ENCODE data around the gene TBX4.
"Not testable (repeated sequence)": the region's sequence is repeated elsewhere in the genome, so short reads cannot be mapped to it uniquely, and the experiment has no call there.

Gene TBX4

DNA sequence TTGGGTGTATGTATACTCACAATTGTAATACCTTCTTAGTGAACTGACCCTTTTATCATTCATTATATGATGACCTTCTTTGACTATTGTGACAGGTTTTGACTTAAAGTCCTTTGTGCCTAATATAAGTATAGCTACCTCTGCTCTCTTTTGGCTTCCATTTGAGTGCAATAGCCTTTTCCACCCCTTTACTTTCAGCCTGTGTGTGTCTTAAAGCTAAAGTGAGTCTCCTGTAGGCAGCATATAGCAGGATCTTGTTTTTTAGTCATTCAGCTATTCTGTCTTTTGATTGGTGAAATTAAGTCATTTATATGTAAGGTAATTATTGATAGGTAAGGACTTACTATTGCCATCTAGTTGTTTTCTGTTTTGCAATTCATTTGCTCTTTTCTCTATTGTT lies 15.9 kb upstream of the TBX4 start:
- H3K9me3 Mint-ChIP-seq = peaks cover 15% of the 10 kb centered on the region
- H3K4me3 Mint-ChIP-seq = no peak overlapping the region
- H3K27ac Mint-ChIP-seq = no peak overlapping the region
- peaks cover 3% of the 10 kb centered on the region for H3K4me1 Mint-ChIP-seq (ENCODE audit: low read depth)
- peaks cover 62% of the 10 kb centered on the region for H3K27me3 Mint-ChIP-seq
- H3K36me3 Mint-ChIP-seq (ENCODE audit: low read depth) = peaks cover 6% of the 10 kb centered on the region

DNA sequence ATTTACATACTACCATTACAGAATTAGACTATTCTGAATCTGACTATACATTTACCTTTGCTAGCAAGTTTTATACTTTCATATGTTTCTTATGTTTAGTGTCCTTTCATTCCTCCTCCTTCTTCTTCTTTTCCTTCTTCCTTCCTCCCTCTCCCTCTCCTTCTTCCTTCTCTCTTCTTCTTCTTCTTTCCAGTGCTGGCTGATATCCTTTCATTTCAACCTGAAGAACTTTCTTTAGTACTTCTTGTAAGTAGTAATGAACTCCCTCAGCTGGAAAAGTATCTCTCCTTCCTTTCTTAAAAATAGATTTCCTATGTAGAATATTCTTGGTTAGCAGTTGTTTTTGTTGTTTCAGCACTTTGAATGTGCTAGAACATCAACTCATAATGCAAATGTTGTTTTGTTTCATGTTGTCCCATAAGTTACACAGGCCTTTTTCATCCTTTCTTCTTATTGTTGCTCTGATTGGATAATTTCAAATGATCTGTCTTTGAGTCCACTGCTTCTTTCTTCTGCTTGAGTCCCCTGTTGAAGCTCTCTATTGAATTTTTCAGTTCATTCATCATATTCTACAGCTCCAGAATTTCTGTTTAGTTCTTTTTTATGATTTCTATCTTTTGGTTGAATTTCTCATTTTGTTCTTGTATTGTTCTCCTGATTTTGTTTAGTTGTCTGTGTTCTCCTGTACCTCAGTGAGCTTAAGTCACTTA lies 15.1 kb upstream of the TBX4 start:
- Mint-ChIP-seq H3K9me3 (peaks cover 15% of the 10 kb centered on the region), H3K27ac (no peak overlapping the region), H3K27me3 (peaks cover 61% of the 10 kb centered on the region), H3K4me3 (no peak overlapping the region), H3K4me1 (ENCODE audit: low read depth) (peaks cover 3% of the 10 kb centered on the region), H3K36me3 (ENCODE audit: low read depth) (peaks cover 6% of the 10 kb centered on the region)

DNA sequence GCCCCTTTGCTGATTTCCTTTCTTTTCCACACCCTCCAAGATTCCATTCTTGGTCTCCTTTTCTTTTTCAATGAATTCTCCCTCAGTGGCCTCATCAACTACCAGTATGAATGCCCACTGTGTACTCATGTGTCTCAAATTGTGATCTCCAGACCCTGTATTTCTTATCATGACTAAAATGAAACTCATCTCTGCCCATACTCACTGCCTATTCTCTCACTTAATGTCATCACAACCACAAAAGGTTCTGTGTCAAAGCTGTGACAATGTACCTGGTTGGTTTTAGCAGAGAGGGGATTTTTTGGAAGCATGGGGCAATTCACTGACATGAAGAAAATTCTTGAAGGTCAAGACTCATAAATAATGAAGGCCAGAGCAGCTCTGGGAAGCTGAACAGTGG lies 11.5 kb upstream of the TBX4 start:
- Mint-ChIP-seq H3K27ac (no peak overlapping the region), H3K36me3 (ENCODE audit: low read depth) (peaks cover 6% of the 10 kb centered on the region), H3K4me3 (no peak overlapping the region), H3K9me3 (peaks cover 9% of the 10 kb centered on the region), H3K4me1 (ENCODE audit: low read depth) (peaks cover 3% of the 10 kb centered on the region), H3K27me3 (peaks cover 62% of the 10 kb centered on the region)

DNA sequence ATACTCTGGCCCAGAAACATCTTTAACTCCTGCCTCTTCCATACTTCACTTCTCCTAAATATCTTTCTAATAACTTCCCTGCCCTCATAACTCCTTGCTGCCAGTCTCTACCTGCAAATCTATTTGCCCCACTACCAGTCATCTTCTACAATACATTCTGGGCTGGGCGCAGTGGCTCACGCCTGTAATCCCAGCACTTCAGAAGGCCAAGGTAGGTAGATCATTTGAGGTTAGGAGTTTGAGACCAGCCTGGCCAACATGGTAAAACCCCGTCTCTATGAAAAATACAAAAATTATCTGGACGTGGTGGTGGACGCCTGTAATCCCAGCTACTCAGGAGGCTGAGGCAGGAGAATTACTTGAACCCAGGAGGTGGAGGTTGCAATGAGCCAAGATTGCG lies 10.7 kb upstream of the TBX4 start:
- H3K4me1 Mint-ChIP-seq (ENCODE audit: low read depth); H3K36me3 Mint-ChIP-seq (ENCODE audit: low read depth); H3K27ac Mint-ChIP-seq; H3K9me3 Mint-ChIP-seq; H3K4me3 Mint-ChIP-seq: not testable (repeated sequence)
- H3K27me3 Mint-ChIP-seq = peaks cover 66% of the 10 kb centered on the region

DNA sequence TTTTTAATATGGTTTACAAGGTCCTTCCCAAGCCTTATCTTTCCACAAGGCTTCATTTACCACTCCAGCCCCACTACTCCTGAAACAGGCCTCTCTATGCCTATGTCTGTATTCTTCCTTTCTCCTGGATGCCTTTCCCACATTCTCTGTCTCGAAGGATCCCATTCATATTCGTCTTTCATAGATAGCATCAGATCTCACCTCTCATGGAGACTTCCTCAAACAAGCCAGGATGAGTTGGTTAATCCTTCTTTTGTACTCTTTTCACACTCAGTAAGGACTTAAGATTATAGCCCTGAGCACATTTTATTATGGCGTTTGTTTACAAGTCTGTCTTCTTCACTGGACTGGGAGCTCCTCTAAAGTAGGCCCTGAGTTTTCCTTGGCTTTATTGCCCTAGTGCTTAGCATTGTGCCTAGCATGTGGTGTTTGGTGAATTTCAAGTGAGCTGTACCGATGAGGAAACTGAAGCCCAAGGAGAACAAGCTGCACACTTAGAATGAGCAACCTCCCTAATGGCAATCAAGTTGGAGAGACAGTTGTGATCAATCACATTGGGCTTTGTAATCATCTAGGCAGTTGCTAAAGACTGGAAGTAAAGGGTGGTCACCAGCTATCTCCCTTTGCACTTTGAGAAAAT lies 10.0 kb upstream of the TBX4 start:
- peaks cover 4% of the 10 kb centered on the region for H3K9me3 Mint-ChIP-seq
- peaks cover 68% of the 10 kb centered on the region for H3K27me3 Mint-ChIP-seq

DNA sequence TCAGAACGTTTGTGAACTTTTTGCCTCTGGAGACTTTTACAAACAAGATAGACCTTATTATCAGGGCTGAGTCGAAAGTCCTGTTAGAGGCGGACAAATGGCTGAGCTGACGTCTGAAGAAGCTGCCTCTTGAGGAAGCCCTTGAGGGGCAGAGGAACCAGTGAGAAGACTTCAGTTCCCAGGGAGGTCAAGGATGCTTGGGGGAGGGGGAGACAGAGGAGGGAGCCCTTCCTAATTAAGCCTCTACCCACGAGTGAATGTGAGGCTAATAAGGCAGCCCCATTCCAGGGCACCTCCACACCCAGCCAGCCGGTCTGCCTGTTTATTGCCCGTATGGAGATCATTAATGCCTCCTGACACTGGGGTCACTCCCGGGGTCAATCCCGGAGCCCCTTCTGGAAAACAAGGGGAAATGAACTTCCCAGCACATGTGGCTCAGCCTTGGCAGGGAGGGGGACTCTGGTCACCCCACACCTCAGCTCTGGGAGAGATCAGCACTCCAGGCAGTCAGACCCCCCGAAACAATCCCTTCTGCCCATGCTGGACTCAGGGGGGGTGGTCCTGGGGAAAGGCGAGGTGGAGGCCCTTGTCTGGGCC lies 9.2 kb upstream of the TBX4 start:
- Mint-ChIP-seq H3K27me3 (peaks cover 69% of the 10 kb centered on the region), H3K4me1 (ENCODE audit: low read depth) (peaks cover 3% of the 10 kb centered on the region), H3K36me3 (ENCODE audit: low read depth) (no peaks in the 10 kb centered on the region), H3K4me3 (no peak overlapping the region), H3K9me3 (no peaks in the 10 kb centered on the region), H3K27ac (no peak overlapping the region)

More for the DNA sequence above, 10.0 kb upstream of the TBX4 start:
- Mint-ChIP-seq H3K4me1 (ENCODE audit: low read depth) (peaks cover 3% of the 10 kb centered on the region), H3K27ac (no peak overlapping the region), H3K36me3 (ENCODE audit: low read depth) (peaks cover 2% of the 10 kb centered on the region), H3K4me3 (no peak overlapping the region)

DNA sequence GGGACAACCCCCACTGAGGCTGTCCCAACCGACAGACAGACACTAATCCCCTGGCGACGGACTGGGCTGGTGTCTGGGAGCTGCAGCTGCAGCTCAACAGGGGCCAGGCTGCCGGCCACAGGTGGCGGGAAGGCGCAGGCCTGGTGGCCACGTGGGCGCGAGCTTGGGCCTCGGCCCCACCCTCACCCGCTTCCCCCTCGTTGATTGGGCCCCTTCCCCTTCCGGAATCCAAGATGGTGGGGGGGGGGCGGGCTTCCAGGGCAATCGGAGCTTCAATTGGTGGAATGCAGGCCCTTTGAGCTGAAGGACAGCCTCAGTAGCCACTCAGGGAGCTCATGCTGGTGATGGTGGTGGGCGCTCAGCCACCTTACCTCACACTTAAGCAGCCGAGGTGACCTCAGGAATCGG lies 8.7 kb upstream of the TBX4 start:
- H3K4me3 Mint-ChIP-seq = no peak overlapping the region
- H3K27ac Mint-ChIP-seq = no peak overlapping the region
- H3K27me3 Mint-ChIP-seq = peaks cover 69% of the 10 kb centered on the region
- H3K36me3 Mint-ChIP-seq (ENCODE audit: low read depth) = no peaks in the 10 kb centered on the region
- H3K9me3 Mint-ChIP-seq = no peaks in the 10 kb centered on the region
- peaks cover 3% of the 10 kb centered on the region for H3K4me1 Mint-ChIP-seq (ENCODE audit: low read depth)

DNA sequence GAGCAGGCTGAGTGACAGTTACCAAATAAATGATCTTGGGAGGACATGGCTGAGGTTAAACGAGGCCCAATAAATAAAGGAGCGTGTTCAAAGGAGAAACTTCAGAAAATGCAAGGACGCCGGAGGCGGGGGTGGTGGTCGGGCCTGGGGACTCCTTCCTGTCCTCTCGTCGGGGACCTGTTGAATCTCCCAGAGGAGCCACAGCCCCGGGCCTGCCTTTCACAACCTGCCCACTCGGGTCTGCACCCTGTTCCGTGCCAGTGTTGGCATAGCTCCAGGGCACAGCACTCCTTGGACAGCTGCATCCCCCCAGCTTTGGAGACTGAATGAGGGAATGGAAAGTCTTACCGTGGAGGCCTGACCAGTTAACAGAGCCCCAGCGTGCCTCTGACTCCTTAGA lies 8.1 kb upstream of the TBX4 start:
- Mint-ChIP-seq H3K4me1 (ENCODE audit: low read depth) (peaks cover 3% of the 10 kb centered on the region), H3K36me3 (ENCODE audit: low read depth) (no peaks in the 10 kb centered on the region), H3K27ac (no peak overlapping the region), H3K4me3 (no peak overlapping the region), H3K27me3 (peaks cover 67% of the 10 kb centered on the region), H3K9me3 (no peaks in the 10 kb centered on the region)

DNA sequence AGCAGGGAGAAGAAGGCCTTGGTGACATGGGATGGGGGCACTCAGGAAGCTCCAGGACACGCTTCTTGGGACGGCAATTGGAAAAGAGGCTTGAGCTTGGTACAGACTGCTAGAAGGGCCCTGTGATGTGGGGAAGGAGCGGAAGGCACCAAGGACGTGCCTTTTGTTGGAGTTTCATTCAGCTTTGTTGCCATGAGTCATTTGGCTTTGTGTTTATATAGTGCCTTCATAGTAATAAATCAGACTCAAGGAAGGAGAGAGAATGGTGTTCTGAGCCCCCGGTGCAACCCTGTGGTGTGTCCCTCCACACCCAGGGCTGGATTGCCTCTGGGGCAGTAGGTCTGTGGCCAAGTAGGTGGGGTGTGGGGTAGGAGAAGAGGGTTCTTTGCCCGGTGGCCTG lies 7.4 kb upstream of the TBX4 start:
- H3K4me3 Mint-ChIP-seq = no peak overlapping the region
- H3K4me1 Mint-ChIP-seq (ENCODE audit: low read depth) = peaks cover 3% of the 10 kb centered on the region
- no peak overlapping the region for H3K27ac Mint-ChIP-seq
- no peaks in the 10 kb centered on the region for H3K9me3 Mint-ChIP-seq
- peaks cover 64% of the 10 kb centered on the region for H3K27me3 Mint-ChIP-seq
- no peaks in the 10 kb centered on the region for H3K36me3 Mint-ChIP-seq (ENCODE audit: low read depth)

DNA sequence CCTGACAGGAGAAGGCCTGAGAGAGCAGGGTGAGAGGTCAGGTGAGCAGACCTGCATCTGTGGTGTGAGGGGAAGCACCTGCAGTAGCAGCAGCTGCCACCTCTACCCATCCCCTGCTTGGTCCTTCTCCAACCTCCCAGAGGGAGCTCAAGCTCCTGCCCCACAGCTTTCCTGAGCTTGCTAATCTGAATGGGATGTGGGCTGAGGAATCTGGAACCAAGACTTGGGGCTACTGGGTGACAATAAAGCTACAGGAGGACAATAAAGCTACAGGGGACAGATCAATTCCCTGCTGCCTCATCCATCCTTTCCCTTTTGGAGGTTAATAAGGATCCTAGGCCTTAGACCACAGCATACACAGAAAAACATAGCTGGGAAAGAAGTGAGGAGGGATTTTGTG lies 4.9 kb upstream of the TBX4 start:
- Mint-ChIP-seq H3K4me1 (ENCODE audit: low read depth) (peaks cover 4% of the 10 kb centered on the region), H3K4me3 (no peak overlapping the region), H3K36me3 (ENCODE audit: low read depth) (no peaks in the 10 kb centered on the region), H3K9me3 (no peaks in the 10 kb centered on the region), H3K27me3 (peaks cover 58% of the 10 kb centered on the region), H3K27ac (no peak overlapping the region)

DNA sequence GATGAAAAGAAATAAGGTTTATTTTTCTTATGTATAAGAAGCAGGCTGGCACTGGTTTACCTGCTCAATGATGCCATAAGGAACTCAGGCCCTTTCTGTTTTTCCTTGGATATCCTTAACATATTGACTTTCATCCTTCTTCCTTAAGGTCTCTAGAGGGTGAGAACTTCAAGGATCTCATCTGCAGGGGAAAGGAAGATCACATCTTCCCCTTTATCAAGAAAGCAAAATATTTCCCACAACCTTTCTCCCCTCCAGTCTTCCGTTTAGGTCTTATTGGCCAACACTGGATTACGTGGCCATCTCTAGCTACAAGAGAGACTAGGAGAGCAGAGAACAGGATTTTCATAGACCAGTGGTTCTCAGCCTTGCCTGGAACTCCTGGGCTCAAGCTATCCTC lies 4.2 kb upstream of the TBX4 start:
- Mint-ChIP-seq H3K9me3 (no peaks in the 10 kb centered on the region), H3K4me3 (no peak overlapping the region), H3K27me3 (peaks cover 58% of the 10 kb centered on the region), H3K27ac (no peak overlapping the region), H3K4me1 (ENCODE audit: low read depth) (peaks cover 4% of the 10 kb centered on the region), H3K36me3 (ENCODE audit: low read depth) (no peaks in the 10 kb centered on the region)

DNA sequence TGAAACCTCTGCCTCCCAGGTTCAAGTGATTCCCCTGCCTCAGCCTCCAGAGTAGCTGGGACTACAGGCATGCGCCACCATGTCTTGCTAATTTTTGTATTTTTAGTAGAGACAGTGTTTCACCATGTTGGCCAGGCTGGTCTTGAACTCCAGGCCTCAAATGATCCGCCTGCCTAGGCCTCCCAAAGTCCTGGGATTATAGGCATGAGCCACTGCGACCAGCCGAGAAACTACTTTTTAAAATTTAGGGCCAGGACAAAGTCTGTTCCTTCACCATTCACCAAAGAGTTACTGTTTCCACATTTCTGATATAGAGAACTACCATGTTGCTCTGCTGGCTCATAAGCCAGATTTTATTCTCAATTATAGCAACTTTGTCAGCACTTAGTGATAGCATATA lies 3.1 kb upstream of the TBX4 start:
- peaks cover 68% of the 10 kb centered on the region for H3K27me3 Mint-ChIP-seq
- H3K9me3 Mint-ChIP-seq; H3K4me3 Mint-ChIP-seq; H3K36me3 Mint-ChIP-seq (ENCODE audit: low read depth); H3K27ac Mint-ChIP-seq: not testable (repeated sequence)
- H3K4me1 Mint-ChIP-seq (ENCODE audit: low read depth) = peaks cover 12% of the 10 kb centered on the region

DNA sequence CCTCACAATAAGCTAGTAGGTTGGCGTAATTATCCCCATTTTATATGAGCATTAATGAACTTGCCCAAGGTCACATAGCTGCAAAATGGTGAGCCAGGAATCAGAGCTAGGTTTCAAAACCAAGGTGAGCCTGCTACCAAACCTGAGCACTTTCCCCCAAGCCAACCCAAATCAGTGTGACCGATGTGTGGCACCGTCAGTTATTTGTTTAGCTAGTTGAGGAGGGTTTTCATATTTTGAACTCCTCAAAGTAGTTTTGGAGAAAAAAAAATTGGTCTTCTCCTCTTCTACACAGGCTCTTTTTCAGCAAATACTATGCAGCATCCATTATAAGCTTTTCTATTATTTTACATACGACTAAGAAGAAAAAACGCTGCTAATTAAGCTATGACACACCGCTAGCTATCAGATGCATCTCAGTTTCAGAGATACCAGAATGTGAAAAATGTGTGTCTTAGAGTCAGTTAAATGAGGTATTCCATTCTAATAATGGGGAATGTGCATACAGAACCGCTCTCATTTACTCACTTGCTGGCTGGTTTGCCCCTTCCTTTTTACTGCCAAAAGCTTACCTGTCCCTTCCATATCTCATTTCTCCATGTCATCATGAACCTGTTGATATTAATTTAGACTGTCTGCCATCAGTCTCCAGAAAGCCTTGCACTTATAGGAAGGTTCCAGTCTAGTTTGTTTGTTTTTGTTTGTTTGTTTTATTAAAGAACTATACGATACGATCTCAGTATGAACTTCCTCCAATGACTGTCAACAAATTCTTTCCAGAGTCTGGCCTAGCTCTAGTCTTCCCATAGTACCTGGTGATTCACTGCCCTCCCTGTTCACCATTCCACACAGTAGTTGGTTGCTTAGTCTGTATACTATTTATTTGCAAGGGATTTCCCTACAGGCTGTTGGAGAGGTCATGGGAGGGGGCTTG lies 2.2 kb upstream of the TBX4 start:
- Mint-ChIP-seq H3K9me3 (no peaks in the 10 kb centered on the region), H3K4me3 (no peak overlapping the region), H3K27ac (no peak overlapping the region), H3K27me3 (peaks cover 66% of the 10 kb centered on the region), H3K4me1 (ENCODE audit: low read depth) (peaks cover 16% of the 10 kb centered on the region), H3K36me3 (ENCODE audit: low read depth) (no peaks in the 10 kb centered on the region)

DNA sequence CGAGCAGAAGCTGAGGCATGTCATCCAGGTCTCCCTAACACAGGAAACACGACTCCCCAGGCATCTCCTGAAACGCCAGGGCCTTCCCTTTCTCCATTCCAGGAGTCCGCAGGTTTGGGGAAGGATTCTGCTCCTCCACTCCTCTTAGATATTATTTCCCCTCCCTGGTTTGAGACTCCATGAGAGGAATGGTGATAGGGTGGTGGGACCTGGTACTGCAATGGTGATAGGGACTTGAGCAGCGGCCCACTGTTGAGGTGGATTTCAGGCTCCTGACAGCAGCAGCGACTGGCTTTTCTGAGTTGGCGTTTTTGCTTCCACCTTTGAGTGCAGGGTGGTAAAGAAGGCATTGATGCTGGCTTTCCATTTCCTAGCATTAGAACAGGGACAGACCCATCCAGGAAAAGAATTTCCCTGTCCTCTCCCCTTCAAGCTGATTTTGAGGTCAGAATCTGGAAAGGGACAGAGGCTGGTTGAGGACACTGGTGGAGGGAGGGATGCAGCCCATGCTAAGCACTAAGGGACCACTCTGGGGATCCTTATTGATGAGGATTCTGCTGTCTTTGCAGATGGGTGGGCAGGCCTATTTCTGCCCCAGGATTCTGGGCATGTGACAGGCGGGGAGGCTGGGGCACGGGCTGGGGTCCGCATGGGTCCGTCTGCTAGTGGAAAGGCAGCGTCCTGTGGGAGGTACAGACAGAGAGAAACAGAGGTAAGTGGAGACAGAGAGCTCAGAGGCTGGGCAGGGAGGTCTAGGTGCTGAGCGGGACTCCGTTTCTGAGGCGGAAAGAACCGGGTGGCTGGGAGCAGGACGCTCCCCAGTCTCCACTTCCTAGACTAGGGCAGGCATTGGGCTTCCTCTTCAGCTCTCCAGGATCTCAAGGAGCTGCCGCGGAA lies 1.3 kb upstream of the TBX4 start:
- Mint-ChIP-seq H3K4me3 (no peak overlapping the region), H3K27ac (no peak overlapping the region)

More for the DNA sequence above, 1.3 kb upstream of the TBX4 start:
- H3K4me1 Mint-ChIP-seq (ENCODE audit: low read depth) = peaks cover 21% of the 10 kb centered on the region
- H3K9me3 Mint-ChIP-seq = no peaks in the 10 kb centered on the region
- peaks cover 68% of the 10 kb centered on the region for H3K27me3 Mint-ChIP-seq
- H3K36me3 Mint-ChIP-seq (ENCODE audit: low read depth) = peaks cover 3% of the 10 kb centered on the region

Measured in stimulated activated naive CD8-positive, alpha-beta T cell treated with anti-CD3 and anti-CD28 coated beads, Interleukin-15, Interleukin-2, amounts not matched to agents 100 ng/mL and 50 ng/mL, for 24 hours (primary cell).